ENCODE results near the gene PLPPR5. TPM values are rescaled to one million over a fixed set of nuclear protein-coding genes. Genes with fewer than 3 reads are reported as not detected.

PLPPR5 gene
- polyA plus RNA-seq, 1 donor (not counting 4 experiments of a cell fraction or from before 2014, with no cell fraction given): 0.93 TPM

DNA sequence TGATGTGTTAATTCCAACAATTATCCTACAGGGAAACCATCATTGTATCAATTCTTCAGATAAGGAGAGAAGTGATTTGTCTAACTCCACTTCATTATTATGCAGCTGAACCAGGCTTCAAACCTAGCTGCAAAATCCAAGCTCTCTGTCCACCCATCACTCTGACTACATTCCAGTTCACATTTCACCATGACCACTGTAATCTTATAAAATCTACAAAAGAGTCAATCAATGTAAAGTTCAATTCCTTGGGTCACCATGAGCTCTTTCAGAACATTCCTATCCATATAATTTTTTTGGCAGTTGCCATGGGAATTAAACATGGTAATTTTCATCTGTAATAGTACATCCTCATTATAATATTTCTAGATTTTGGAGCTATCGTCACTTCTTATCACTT lies 100.9 kb downstream of the PLPPR5 start:
- no peak for FAIRE-seq

GRCh38 chr1:98903261-98903660 lies 101.4 kb downstream of the PLPPR5 start:
- no peaks in the 10 kb centered on the region for H3K9me3 ChIP-seq (ENCODE audit: control insufficient read depth, low read depth, low read length)
- no peak overlapping the region for H3K4me3 ChIP-seq (ENCODE audit: control insufficient read depth in 2 of 3, extremely low read depth in 1 of 3, insufficient read depth in 2 of 3, low read depth in 1 of 3, low read length in 3 of 3)
- H3K36me3 ChIP-seq (ENCODE audit: control insufficient read depth in 2 of 2, extremely low read depth in 1 of 2, insufficient read depth in 2 of 2, low read length in 2 of 2): no peaks in the 10 kb centered on the region
- H2AFZ ChIP-seq (ENCODE audit: control insufficient read depth, low read length): no peak overlapping the region
- peaks cover 8% of the 10 kb centered on the region for H3K4me1 ChIP-seq (ENCODE audit: control insufficient read depth, extremely low read depth, insufficient read depth, low read length)
- DNase-seq (ENCODE audit: low read depth, low spot score) (no peak), FAIRE-seq (no peak)
- no peaks in the 10 kb centered on the region for H3K9me1 ChIP-seq (ENCODE audit: control insufficient read depth, extremely low read depth, insufficient read depth, low read length)
- no peaks in the 10 kb centered on the region for H3K79me2 ChIP-seq (ENCODE audit: control insufficient read depth, insufficient read depth, low read length)
- no peaks in the 10 kb centered on the region for H3K27me3 ChIP-seq (ENCODE audit: control insufficient read depth, extremely low read depth, insufficient read depth, low read length)
- H3K9ac ChIP-seq (ENCODE audit: control insufficient read depth, extremely low read depth, insufficient read depth, low read length): no peak overlapping the region
- H4K20me1 ChIP-seq (ENCODE audit: control insufficient read depth, extremely low read depth, insufficient read depth, low read length): no peaks in the 10 kb centered on the region
- dilution Hi-C loops (cut with MboI; ENCODE audit: extremely low pct_ligation_motif_present, low sequenced_read_pairs): no loop called here
- H3K27ac ChIP-seq (ENCODE audit: control insufficient read depth, insufficient read depth, low read length): no peak overlapping the region
- TF ChIP-seq CTCF (optimal IDR thresholded peaks at IDR 0.05 in 1 of 3, IDR thresholded peaks at IDR 0.05 in 1 of 3, conservative IDR thresholded peaks at IDR 0.05 in 1 of 3; ENCODE audit: extremely low read depth in 1 of 3, insufficient read depth in 2 of 3, low read length in 3 of 3) (no peak), EZH2 (IDR thresholded peaks at IDR 0.05; ENCODE audit: low read length) (no peak)
- no peak overlapping the region for H3K4me2 ChIP-seq (ENCODE audit: control insufficient read depth, extremely low read depth, insufficient read depth, low read depth, low read length)

More for the DNA sequence above, 100.9 kb downstream of the PLPPR5 start:
- dilution Hi-C loops (cut with MboI; ENCODE audit: extremely low pct_ligation_motif_present, low sequenced_read_pairs): no loop called here
- H3K27me3 ChIP-seq (ENCODE audit: control insufficient read depth, extremely low read depth, insufficient read depth, low read length): no peaks in the 10 kb centered on the region
- H3K27ac ChIP-seq (ENCODE audit: control insufficient read depth, insufficient read depth, low read length): no peak overlapping the region
- no peak overlapping the region for H3K9ac ChIP-seq (ENCODE audit: control insufficient read depth, extremely low read depth, insufficient read depth, low read length)
- H3K9me3 ChIP-seq (ENCODE audit: control insufficient read depth, low read depth, low read length): no peaks in the 10 kb centered on the region
- H3K4me3 ChIP-seq (ENCODE audit: control insufficient read depth in 2 of 3, extremely low read depth in 1 of 3, insufficient read depth in 2 of 3, low read depth in 1 of 3, low read length in 3 of 3): no peak overlapping the region
- H3K4me2 ChIP-seq (ENCODE audit: control insufficient read depth, extremely low read depth, insufficient read depth, low read depth, low read length): no peak overlapping the region
- TF ChIP-seq CTCF (optimal IDR thresholded peaks at IDR 0.05 in 1 of 3, IDR thresholded peaks at IDR 0.05 in 1 of 3, conservative IDR thresholded peaks at IDR 0.05 in 1 of 3; ENCODE audit: extremely low read depth in 1 of 3, insufficient read depth in 2 of 3, low read length in 3 of 3): no peak
- no peak for TF ChIP-seq EZH2 (IDR thresholded peaks at IDR 0.05; ENCODE audit: low read length)
- H3K79me2 ChIP-seq (ENCODE audit: control insufficient read depth, insufficient read depth, low read length): no peaks in the 10 kb centered on the region
- no peak overlapping the region for H2AFZ ChIP-seq (ENCODE audit: control insufficient read depth, low read length)
- H3K4me1 ChIP-seq (ENCODE audit: control insufficient read depth, extremely low read depth, insufficient read depth, low read length): peaks cover 8% of the 10 kb centered on the region
- no peak for DNase-seq (ENCODE audit: low read depth, low spot score)
- no peaks in the 10 kb centered on the region for H3K36me3 ChIP-seq (ENCODE audit: control insufficient read depth in 2 of 2, extremely low read depth in 1 of 2, insufficient read depth in 2 of 2, low read length in 2 of 2)
- H4K20me1 ChIP-seq (ENCODE audit: control insufficient read depth, extremely low read depth, insufficient read depth, low read length): no peaks in the 10 kb centered on the region
- H3K9me1 ChIP-seq (ENCODE audit: control insufficient read depth, extremely low read depth, insufficient read depth, low read length): no peaks in the 10 kb centered on the region
